DOHH2 (cell line): ENCODE results near the gene STMN3.

Experiments
- CTCF ChIP-seq: fragments of 200-600 bp; sonication (generic); IDR thresholded peaks from one replicate; pipeline ENCODE4 v1.5.1; 2014; ENCODE audit warnings: antibody characterized with exemption, mild to moderate bottlenecking, low read depth, low read length; ENCODE audit not compliant: poor library complexity, severe bottlenecking
- EZH2phosphoT487 ChIP-seq: fragments of 200-600 bp; sonication (generic); IDR thresholded peaks from 2 replicates; pipeline ENCODE4 v1.6.1; 2017; ENCODE audit warnings: borderline replicate concordance, mild to moderate bottlenecking, antibody characterized with exemption, low read length, moderate library complexity, mixed read lengths

GRCh38 chr20:63620991-63621390 lies 32.2 kb downstream of the STMN3 start:
- no peak for TF ChIP-seq CTCF
- TF ChIP-seq EZH2phosphoT487, result no peak
